Activated T-cell treated with anti-CD3 and anti-CD28 coated beads for 1 hour (primary cell): ENCODE measurements around the gene LRAT.

Experiments used
- DNase-seq: peaks from one replicate; pipeline ENCODE4 v3.0.0-alpha.2; 2020; ENCODE audit warnings: low read depth

LRAT gene

DNA sequence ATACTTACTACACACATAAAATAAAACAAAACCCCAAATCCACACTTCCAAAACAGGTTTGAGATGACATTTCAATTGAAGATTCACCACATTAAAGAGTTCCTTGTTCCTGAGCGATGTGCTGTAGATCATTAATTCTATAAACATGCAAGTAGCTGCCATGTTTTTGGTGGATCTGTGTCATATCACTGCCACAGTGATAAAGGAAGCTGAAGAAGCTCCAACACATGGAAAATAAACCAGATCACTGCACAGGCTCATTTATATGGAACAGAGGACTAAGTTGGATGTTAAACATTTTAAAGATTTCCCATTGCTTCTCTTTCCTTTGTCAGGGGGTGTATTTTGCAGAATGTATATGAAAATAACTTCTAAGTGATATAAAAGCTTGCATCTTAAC, 34.5 kb downstream of the LRAT start:
- DNase-seq = no peak

- no peak for DNase-seq
Measured at GRCh38 chr4:154779362-154779947, 35.7 kb downstream of the LRAT start.

- no peak for DNase-seq
Measured at GRCh38 chr4:154781126-154781982, 37.6 kb downstream of the LRAT start, which contains the start of gene RBM46. Gene RBM46, plus strand, starts transcription at chr4:154781272. Its CDS starts 15,481 bp downstream, at chr4:154796753.

GRCh38 chr4:154781983-154782293, 38.1 kb downstream of the LRAT start:
- no peak for DNase-seq
